GM23338 (cell line): ENCODE measurements around the gene UBE2D1. TPM values are rescaled to one million over a fixed set of nuclear protein-coding genes. Genes with fewer than 3 reads are reported as not detected.

Source experiments
- ATAC-seq: fragments of 200-7000 bp; cut with Tn5 transposase; 3 replicates; pipeline ENCODE4 v1.9.1; 2020
- DNase-seq: peaks from one replicate; pipeline ENCODE4 v3.0.0-alpha.2; 2015; ENCODE audit warnings: low spot score
- H2AFZ ChIP-seq: fragments of 200-600 bp; sonication (generic); 2 replicates; pipeline ENCODE4 v1.8.0; 2016; ENCODE audit warnings: antibody characterized with exemption, mild to moderate bottlenecking, moderate library complexity
- H3F3A ChIP-seq: fragments of 200-600 bp; sonication (generic); replicated peaks from 2 replicates; pipeline ENCODE4 v1.8.0; 2017; ENCODE audit warnings: antibody characterized with exemption, mixed run types, low read depth
- H3K27ac ChIP-seq: fragments of 200-600 bp; sonication (generic); 2 replicates; pipeline ENCODE4 v1.6.1; 2016; ENCODE audit warnings: low read depth
- H3K27me3 ChIP-seq: fragments of 200-600 bp; sonication (generic); 2 replicates; pipeline ENCODE4 v1.8.0; 2016; ENCODE audit warnings: mild to moderate bottlenecking, mixed run types, moderate library complexity; ENCODE audit not compliant: insufficient read depth
- H3K36me3 ChIP-seq: fragments of 200-600 bp; sonication (generic); 2 replicates; pipeline ENCODE4 v1.8.0; 2016; ENCODE audit warnings: mild to moderate bottlenecking; ENCODE audit not compliant: insufficient read depth
- H3K4me1 ChIP-seq: fragments of 200-600 bp; sonication (generic); 2 replicates; pipeline ENCODE4 v1.8.0; 2016; ENCODE audit warnings: mild to moderate bottlenecking, moderate library complexity; ENCODE audit not compliant: insufficient read depth
- H3K4me2 ChIP-seq: fragments of 200-600 bp; sonication (generic); 2 replicates; pipeline ENCODE4 v1.7.1; 2017; ENCODE audit warnings: mixed run types
- H3K4me3 ChIP-seq: fragments of 200-600 bp; sonication (generic); 2 replicates; pipeline ENCODE4 v1.6.1; 2016; ENCODE audit warnings: mixed run types
- H3K79me2 ChIP-seq: fragments of 200-600 bp; sonication (generic); replicated peaks from 2 replicates; pipeline ENCODE4 v1.8.0; 2017; ENCODE audit warnings: mild to moderate bottlenecking; ENCODE audit not compliant: insufficient read depth
- H3K9me2 ChIP-seq: fragments of 200-600 bp; sonication (generic); 2 replicates; pipeline ENCODE4 v1.8.0; 2017; ENCODE audit not compliant: insufficient read depth
- H4K20me1 ChIP-seq: fragments of 200-600 bp; sonication (generic); replicated peaks from 2 replicates; pipeline ENCODE4 v1.8.0; 2017; ENCODE audit warnings: mild to moderate bottlenecking; ENCODE audit not compliant: insufficient read depth
- H3K27ac Mint-ChIP-seq: 2 replicates; pipeline ENCODE4 v1.8.0; 2020; ENCODE audit warnings: inconsistent platforms, mild to moderate bottlenecking, moderate library complexity, mixed read lengths
- H3K27me3 Mint-ChIP-seq: 3 replicates; pipeline ENCODE4 v1.8.0; 2022; ENCODE audit warnings: low read depth, mild to moderate bottlenecking, moderate library complexity, mixed read lengths, inconsistent platforms; ENCODE audit not compliant: insufficient read depth, poor library complexity
- H3K36me3 Mint-ChIP-seq: 3 replicates; pipeline ENCODE4 v1.8.0; 2021; ENCODE audit warnings: low read depth, mild to moderate bottlenecking, inconsistent platforms, moderate library complexity, mixed read lengths
- H3K4me1 Mint-ChIP-seq: 3 replicates; pipeline ENCODE4 v1.8.0; 2020; ENCODE audit warnings: mild to moderate bottlenecking, inconsistent platforms, mixed read lengths
- H3K4me3 Mint-ChIP-seq: 3 replicates; pipeline ENCODE4 v1.8.0; 2021; ENCODE audit warnings: moderate library complexity, mild to moderate bottlenecking, inconsistent platforms, mixed read lengths
- H3K9me3 Mint-ChIP-seq: 3 replicates; pipeline ENCODE4 v1.8.0; 2020; ENCODE audit warnings: moderate library complexity, mild to moderate bottlenecking, inconsistent platforms, mixed read lengths
- CTCF ChIP-seq, 2 experiments: fragments of 200-600 bp in 1 of 2; sonication (generic) in 1 of 2; conservative IDR thresholded peaks; 2 replicates each; pipeline versions ENCODE4 v1.5.1 to v1.6.1; 2016 to 2017; ENCODE audit warnings: antibody characterized with exemption in 2 of 2, low read depth in 2 of 2, mild to moderate bottlenecking in 2 of 2, moderate library complexity in 1 of 2
- ETS1 ChIP-seq: IDR thresholded peaks from 2 replicates; pipeline ENCODE4 v1.6.1; 2016; ENCODE audit warnings: antibody characterized with exemption
- EZH2phosphoT487 ChIP-seq: fragments of 200-600 bp; sonication (generic); IDR thresholded peaks from one replicate; pipeline ENCODE4 v1.8.1; 2018; ENCODE audit warnings: antibody characterized with exemption; ENCODE audit not compliant: unreplicated experiment
- JUNB ChIP-seq: IDR thresholded peaks from one replicate; pipeline ENCODE4 v1.6.1; 2016; ENCODE audit warnings: antibody characterized with exemption; ENCODE audit not compliant: unreplicated experiment
- ZNF114 ChIP-seq: fragments of 250-450 bp; sonication (Bioruptor Pico); IDR thresholded peaks from 2 replicates; pipeline ENCODE4 v1.5.0; 2020; ENCODE audit warnings: mild to moderate bottlenecking, moderate library complexity
- polyA plus RNA-seq: library from polyadenylated mRNA; unstranded; fragments of >200 nt; fragmentation: Nextera tagmentation; extraction: Ambion mirVana; gene quantifications from 2 replicates; pipeline ENCODE4 v1.2.1, GENCODE V29; 2016
- total RNA-seq: library from RNA; depleted of rRNA; stranded (reverse); fragments of >200 nt; shearing (Covaris generic); gene quantifications from 2 replicates; pipeline ENCODE4 v1.2.3, GENCODE V29; 2014

UBE2D1 gene
- total and polyA plus RNA-seq, 2 experiments from 2014 or later, result 39.5 to 64.9 TPM

- Histone ChIP-seq H3K4me2 (no peak overlapping the region), H3K36me3 (no peaks in the 10 kb centered on the region), H3K27ac (no peak overlapping the region), H3K4me1 (peaks cover 4% of the 10 kb centered on the region; the same call in 1 of the 2 replicates), H3K79me2 (peaks cover 57% of the 10 kb centered on the region), H4K20me1 (peaks cover 4% of the 10 kb centered on the region; the same call in 1 of the 2 replicates), H3F3A (no peaks in the 10 kb centered on the region), H3K4me3 (no peak overlapping the region), H2AFZ (no peak overlapping the region), H3K9me2 (no peaks in the 10 kb centered on the region), H3K27me3 (no peaks in the 10 kb centered on the region)
- ATAC-seq (no peak), DNase-seq (no peak)
- TF ChIP-seq ETS1, result no peak
- no peak for TF ChIP-seq CTCF (conservative IDR thresholded peaks at IDR 0.05; ENCODE audit: low read depth in 2 of 2)
- Mint-ChIP-seq H3K27ac (no peak overlapping the region), H3K27me3 (peaks cover 3% of the 10 kb centered on the region), H3K4me1 (peaks cover 14% of the 10 kb centered on the region; the same call in 2 of the 3 replicates), H3K9me3 (no peaks in the 10 kb centered on the region), H3K4me3 (no peak overlapping the region), H3K36me3 (no peaks in the 10 kb centered on the region)
Observed at GRCh38 chr10:58358314-58358933, 23.6 kb downstream of the UBE2D1 start.

GRCh38 chr10:58358947-58359346, 24.1 kb downstream of the UBE2D1 start:
- H3K9me2 ChIP-seq, result no peaks in the 10 kb centered on the region
- Mint-ChIP-seq H3K4me1 (peaks cover 14% of the 10 kb centered on the region; the same call in 2 of the 3 replicates), H3K4me3 (no peak overlapping the region), H3K27me3 (peaks cover 3% of the 10 kb centered on the region), H3K9me3 (no peaks in the 10 kb centered on the region), H3K36me3 (peaks cover 3% of the 10 kb centered on the region; the same call in 2 of the 3 replicates), H3K27ac (no peak overlapping the region)
- peaks cover 4% of the 10 kb centered on the region; the same call in 1 of the 2 replicates for H3K4me1 ChIP-seq
- H3K36me3 ChIP-seq, result no peaks in the 10 kb centered on the region
- H2AFZ ChIP-seq, result no peak overlapping the region
- DNase-seq (no peak), ATAC-seq (no peak)
- H3K4me2 ChIP-seq, result no peak overlapping the region
- H3K79me2 ChIP-seq, result peaks cover 52% of the 10 kb centered on the region
- no peak overlapping the region for H3K4me3 ChIP-seq
- H3K27ac ChIP-seq, result no peak overlapping the region
- peaks cover 4% of the 10 kb centered on the region; the same call in 1 of the 2 replicates for H4K20me1 ChIP-seq
- no peaks in the 10 kb centered on the region for H3K27me3 ChIP-seq
- TF ChIP-seq EZH2phosphoT487, result no peak
- no peak for TF ChIP-seq ZNF114
- TF ChIP-seq JUNB, result no peak
- TF ChIP-seq ETS1, result no peak
- H3F3A ChIP-seq, result no peaks in the 10 kb centered on the region
